IMR-90 (cell line): Measurements from ENCODE around the gene ITPR3. TPM values are rescaled to one million over a fixed set of nuclear protein-coding genes. Genes with fewer than 3 reads are reported as not detected.

ENCODE experiments used
- ATAC-seq: fragments of 200-7000 bp; cut with Tn5 transposase; 2 replicates; pipeline ENCODE4 v1.9.1; 2020; ENCODE audit warnings: low read depth, mild to moderate bottlenecking, moderate library complexity
- BruUV-seq: library from RNA; stranded (reverse); fragments of 400-500 nt; replicated peaks from 2 replicates; lab custom pipeline; 2021; lab: Mats Ljungman, UMichigan
- CTCF ChIA-PET: fragments of 300-600 bp; formaldehyde crosslinking; extraction: SDS; loops from one replicate; lab custom pipeline; 2021; ENCODE audit warnings: antibody characterized with exemption; lab: Yijun Ruan, JAX
- POLR2A ChIA-PET: fragments of 300-600 bp; sonication (Branson Sonifier 250); formaldehyde crosslinking; loops from one replicate; lab custom pipeline; 2022; ENCODE audit warnings: antibody characterized with exemption; ENCODE audit not compliant: unreplicated experiment; lab: Charles Lee
- DNase-seq: peaks from one replicate; pipeline ENCODE4 v3.0.0; 2013
- H2AFZ ChIP-seq: replicated peaks from 2 replicates; pipeline ENCODE3; 2013; ENCODE audit warnings: low read length, mild to moderate bottlenecking; ENCODE audit not compliant: poor library complexity
- H2AK5ac ChIP-seq: 2 replicates; pipeline ENCODE4 v1.6.1; 2013; ENCODE audit warnings: low read depth, low read length, inconsistent platforms
- H2AK9ac ChIP-seq: replicated peaks from 2 replicates; pipeline ENCODE3; 2013; ENCODE audit warnings: mild to moderate bottlenecking, low read depth, low read length, moderate library complexity; ENCODE audit not compliant: poor library complexity
- H2BK120ac ChIP-seq: 2 replicates; pipeline ENCODE4 v1.6.1; 2013; ENCODE audit warnings: low read depth, low read length, inconsistent platforms
- H2BK15ac ChIP-seq: 3 replicates; pipeline ENCODE4 v1.6.1; 2013; ENCODE audit warnings: low read depth, low read length, inconsistent platforms
- H2BK20ac ChIP-seq: 2 replicates; pipeline ENCODE4 v1.6.1; 2013; ENCODE audit warnings: low read depth, mild to moderate bottlenecking, inconsistent platforms, low read length, moderate library complexity
- H2BK5ac ChIP-seq: 2 replicates; pipeline ENCODE4 v1.6.1; 2013; ENCODE audit warnings: mild to moderate bottlenecking, low read depth, low read length, inconsistent platforms; ENCODE audit not compliant: poor library complexity, severe bottlenecking
- H3K14ac ChIP-seq: replicated peaks from 2 replicates; pipeline ENCODE4 v1.6.1; 2013; ENCODE audit warnings: low read depth, low read length, inconsistent platforms
- H3K18ac ChIP-seq: 2 replicates; pipeline ENCODE4 v1.6.1; 2013; ENCODE audit warnings: low read depth, low read length, control low read depth
- H3K23ac ChIP-seq: 2 replicates; pipeline ENCODE4 v1.6.1; 2013; ENCODE audit warnings: low read depth, low read length, inconsistent platforms
- H3K27ac ChIP-seq: 2 replicates; pipeline ENCODE4 v1.5.1; 2013; ENCODE audit warnings: mild to moderate bottlenecking, control low read depth, low read length; ENCODE audit not compliant: insufficient read depth
- H3K27me3 ChIP-seq: 2 replicates; pipeline ENCODE4 v1.6.1; 2013; ENCODE audit warnings: low read length; ENCODE audit not compliant: control insufficient read depth, insufficient read depth
- H3K36me3 ChIP-seq: 2 replicates; pipeline ENCODE4 v1.6.1; 2013; ENCODE audit warnings: low read length, mixed read lengths; ENCODE audit not compliant: control insufficient read depth, insufficient read depth
- H3K4ac ChIP-seq: 2 replicates; pipeline ENCODE4 v1.6.1; 2013; ENCODE audit warnings: low read depth, low read length, inconsistent platforms
- H3K4me1 ChIP-seq: 2 replicates; pipeline ENCODE4 v1.6.1; 2013; ENCODE audit warnings: low read length, mixed read lengths; ENCODE audit not compliant: control insufficient read depth, insufficient read depth
- H3K4me2 ChIP-seq: 2 replicates; pipeline ENCODE4 v1.6.1; 2013; ENCODE audit warnings: low read depth, mild to moderate bottlenecking, control low read depth, low read length, moderate library complexity
- H3K4me3 ChIP-seq: 2 replicates; pipeline ENCODE4 v1.5.1; 2013; ENCODE audit warnings: low read depth, mild to moderate bottlenecking, control low read depth, low read length, moderate library complexity; ENCODE audit not compliant: insufficient read depth
- H3K56ac ChIP-seq: 2 replicates; pipeline ENCODE4 v1.6.1; 2013; ENCODE audit warnings: low read length, inconsistent platforms; ENCODE audit not compliant: insufficient read depth; ENCODE audit errors: extremely low read depth
- H3K79me1 ChIP-seq, 2 experiments: 2 replicates each; pipeline ENCODE4 v1.6.1; 2013; ENCODE audit warnings: low read length in 2 of 2, inconsistent platforms in 1 of 2, low read depth in 1 of 2
- H3K9ac ChIP-seq: 2 replicates; pipeline ENCODE4 v1.6.1; 2013; ENCODE audit warnings: low read depth, low read length, control low read depth
- H3K9me1 ChIP-seq: 2 replicates; pipeline ENCODE4 v1.6.1; 2013; ENCODE audit warnings: low read length, inconsistent platforms; ENCODE audit not compliant: insufficient read depth
- H3K9me3 ChIP-seq: 2 replicates; pipeline ENCODE4 v1.6.1; 2013; ENCODE audit warnings: low read length; ENCODE audit not compliant: control insufficient read depth, insufficient read depth
- H4K20me1 ChIP-seq: 2 replicates; pipeline ENCODE4 v1.6.1; 2013; ENCODE audit warnings: low read length, inconsistent platforms; ENCODE audit not compliant: insufficient read depth
- H4K5ac ChIP-seq: 2 replicates; pipeline ENCODE4 v1.6.1; 2013; ENCODE audit warnings: mild to moderate bottlenecking, low read depth, low read length, control low read depth
- H4K8ac ChIP-seq, 2 experiments: 2 replicates each; pipeline ENCODE4 v1.6.1; 2013; ENCODE audit warnings: low read depth in 2 of 2, low read length in 2 of 2, control low read depth in 1 of 2, inconsistent platforms in 1 of 2
- H4K91ac ChIP-seq: 2 replicates; pipeline ENCODE4 v1.6.1; 2013; ENCODE audit warnings: low read depth, low read length, inconsistent platforms; ENCODE audit not compliant: insufficient read depth
- BHLHE40 ChIP-seq: fragments of 150-350 bp; IDR thresholded peaks from 2 replicates; pipeline ENCODE4 v1.6.1; 2016; ENCODE audit warnings: mild to moderate bottlenecking, low read depth, low read length
- CHD1 ChIP-seq: IDR thresholded peaks from 2 replicates; pipeline ENCODE4 v1.6.1; 2012; ENCODE audit warnings: low read depth, low read length, improper control_type of control experiment
- FOS ChIP-seq: fragments of 150-350 bp; IDR thresholded peaks from 2 replicates; pipeline ENCODE4 v1.6.1; 2016; ENCODE audit warnings: low read depth, low read length
- MAZ ChIP-seq: IDR thresholded peaks from 2 replicates; pipeline ENCODE4 v1.6.1; 2012; ENCODE audit warnings: low read depth, mild to moderate bottlenecking, low read length, improper control_type of control experiment, moderate library complexity, borderline replicate concordance
- POLR2A ChIP-seq: IDR thresholded peaks from 2 replicates; pipeline ENCODE4 v1.6.1; 2012; ENCODE audit warnings: mild to moderate bottlenecking, low read depth, low read length
- RAD21 ChIP-seq: IDR thresholded peaks from 2 replicates; pipeline ENCODE4 v1.6.1; 2012; ENCODE audit warnings: low read length, improper control_type of control experiment
- RFX5 ChIP-seq: IDR thresholded peaks from 2 replicates; pipeline ENCODE4 v1.8.0; 2012; ENCODE audit warnings: low read depth, mild to moderate bottlenecking, low read length, moderate library complexity
- SMC3 ChIP-seq: fragments of 150-350 bp; IDR thresholded peaks from 2 replicates; pipeline ENCODE4 v1.6.1; 2016; ENCODE audit warnings: low read depth, mild to moderate bottlenecking, antibody characterized with exemption, low read length, moderate library complexity
- WGBS, 2 experiments: methylation state at CpG; one replicate each; pipeline versions ENCODE4 v1.1.5 to v1.1.7; 2013; ENCODE audit warnings: missing lambda C conversion rate in 2 of 2; ENCODE audit not compliant: insufficient read length in 1 of 2; ENCODE audit errors: extremely low coverage in 2 of 2; 5-methylcytosine and 5-hydroxymethylcytosine counted together
- dilution Hi-C: fragments of 300-500 bp; cut with HindIII; formaldehyde crosslinking; loops from one replicate; pipeline ENCODE4 v1.14.3; 2018; ENCODE audit warnings: low sequenced_read_pairs; ENCODE audit not compliant: unreplicated experiment
- in situ Hi-C: fragments of 300-500 bp; cut with MboI; formaldehyde crosslinking; loops from 3 replicates; pipeline ENCODE4 v1.14.3; 2019; ENCODE audit warnings: low sequenced_read_pairs, inconsistent platforms, mixed read lengths
- intact Hi-C: fragments of 100-400 bp; cut with micrococcal nuclease; formaldehyde crosslinking; loops from 2 replicates; pipeline ENCODE4 v1.10.0; 2022
- polyA plus RNA-seq, 3 experiments: library from polyadenylated mRNA; depleted of rRNA; stranded (reverse); fragments of >200 nt; gene quantifications; 2 replicates each; pipeline ENCODE4 v1.2.3, GENCODE V29; 2012; ENCODE audit warnings: low replicate concordance in 1 of 3
- total RNA-seq: library from RNA; depleted of rRNA; stranded (reverse); fragments of >200 nt; gene quantifications from 2 replicates; pipeline ENCODE4 v1.2.3, GENCODE V29; 2012
- TF ChIP-seq, protein P1 (sequence below): fragments of 150-350 bp; IDR thresholded peaks from 2 replicates; pipeline ENCODE4 v1.6.1; 2016; ENCODE audit warnings: low read depth, mild to moderate bottlenecking, low read length, moderate library complexity, borderline replicate concordance
- TF ChIP-seq, protein P2 (sequence below): conservative IDR thresholded peaks from 2 replicates; pipeline ENCODE4 v1.5.1; 2012; ENCODE audit warnings: mild to moderate bottlenecking, low read depth, low read length, improper control_type of control experiment
- TF ChIP-seq, protein P3 (sequence below): fragments of 150-350 bp; IDR thresholded peaks from 2 replicates; pipeline ENCODE4 v1.6.1; 2017; ENCODE audit warnings: mild to moderate bottlenecking, antibody characterized with exemption, low read length, low read depth

ITPR3 gene
- total and polyA plus RNA-seq, 2 of the 4 experiments (the other 2 are of a cell fraction) = 1.6 to 3.7 TPM

DNA sequence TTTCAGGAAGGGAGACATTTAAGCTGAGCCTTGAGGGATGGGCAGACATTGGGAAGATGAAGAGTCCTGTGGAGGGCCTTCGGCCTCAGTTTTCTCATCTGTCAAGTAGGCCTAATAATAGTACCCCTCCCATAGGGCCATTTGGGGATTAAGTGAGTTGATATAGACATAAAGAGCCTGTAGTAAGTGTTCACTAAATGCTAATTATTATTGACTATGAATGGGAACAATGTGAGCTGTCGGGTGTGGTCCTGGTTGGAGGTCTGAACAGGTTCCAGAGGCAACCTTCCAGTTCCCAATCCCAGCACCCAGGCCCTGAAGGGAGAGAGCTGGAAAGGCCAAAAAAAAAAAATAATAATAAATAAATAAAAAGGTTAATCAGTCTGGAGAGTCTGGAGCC, 14.5 kb upstream of the ITPR3 start (continued):
- TF ChIP-seq, protein P1, sequence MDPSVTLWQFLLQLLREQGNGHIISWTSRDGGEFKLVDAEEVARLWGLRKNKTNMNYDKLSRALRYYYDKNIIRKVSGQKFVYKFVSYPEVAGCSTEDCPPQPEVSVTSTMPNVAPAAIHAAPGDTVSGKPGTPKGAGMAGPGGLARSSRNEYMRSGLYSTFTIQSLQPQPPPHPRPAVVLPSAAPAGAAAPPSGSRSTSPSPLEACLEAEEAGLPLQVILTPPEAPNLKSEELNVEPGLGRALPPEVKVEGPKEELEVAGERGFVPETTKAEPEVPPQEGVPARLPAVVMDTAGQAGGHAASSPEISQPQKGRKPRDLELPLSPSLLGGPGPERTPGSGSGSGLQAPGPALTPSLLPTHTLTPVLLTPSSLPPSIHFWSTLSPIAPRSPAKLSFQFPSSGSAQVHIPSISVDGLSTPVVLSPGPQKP = no peak
- TF ChIP-seq MAZ = no peak

DNA sequence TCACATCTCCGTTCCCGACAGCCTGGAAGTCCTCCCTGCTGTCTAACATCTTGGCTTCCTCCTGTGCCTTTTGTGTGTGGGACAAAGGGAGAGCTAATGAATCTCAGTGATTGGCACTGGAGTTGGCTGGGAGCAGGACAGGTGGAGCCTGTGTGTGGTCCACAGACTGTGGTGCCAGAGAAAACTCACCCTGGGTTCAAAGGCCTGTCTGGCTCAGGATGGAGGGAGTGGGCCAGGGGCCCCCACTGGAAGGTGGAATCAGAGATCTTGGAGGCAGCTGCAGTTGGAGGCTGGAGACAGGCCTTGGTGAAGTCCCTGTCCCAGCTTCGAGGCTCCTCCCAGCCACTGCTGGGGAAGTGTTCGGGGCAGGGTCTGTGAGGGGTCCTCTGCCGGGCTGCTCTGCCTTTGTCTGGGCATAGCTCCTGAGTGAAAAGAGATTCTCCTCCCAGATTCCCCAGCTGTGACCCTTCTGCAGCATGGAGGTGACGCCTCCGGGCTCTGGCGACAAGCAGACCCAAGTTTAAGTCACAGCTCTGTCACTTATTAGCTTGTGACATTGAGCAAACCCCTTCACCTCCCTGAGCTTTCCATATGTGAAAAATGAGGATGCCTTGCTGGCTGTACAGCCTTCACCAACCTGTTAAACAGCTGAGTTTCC, 13.9 kb upstream of the ITPR3 start:
- Histone ChIP-seq H3K27me3 (no peaks in the 10 kb centered on the region), H3K23ac (no peak overlapping the region), H3K27ac (no peak overlapping the region), H2BK5ac (no peak overlapping the region), H2BK120ac (no peak overlapping the region), H2BK15ac (no peak overlapping the region), H3K4me2 (no peak overlapping the region), H3K9me3 (no peaks in the 10 kb centered on the region), H4K20me1 (no peaks in the 10 kb centered on the region), H4K91ac (no peak overlapping the region), H3K4me1 (peaks cover 10% of the 10 kb centered on the region), H3K36me3 (no peaks in the 10 kb centered on the region), H3K9ac (no peak overlapping the region), H3K4me3 (no peak overlapping the region), H2AK9ac (no peak overlapping the region), H3K9me1 (peaks cover 13% of the 10 kb centered on the region; the same call in 1 of the 2 replicates), H2AK5ac (0 out of 2 replicates have a peak overlapping the region, but pooled peaks have one; percentile 8), H2BK20ac (no peak overlapping the region), H3K18ac (no peak overlapping the region), H3K56ac (no peak overlapping the region), H4K5ac (no peak overlapping the region), H4K8ac (no peak overlapping the region), H3K14ac (no peak overlapping the region), H3K79me1 (no peaks in the 10 kb centered on the region), H2AFZ (no peak overlapping the region), H3K4ac (no peak overlapping the region)
- in situ Hi-C loops = no loop called here
- DNase-seq = no peak
- no TSS peak for BruUV-seq
- WGBS, 2 experiments = 0% methylated on average over 1 of the region's 8 CpGs; no CpG with 5 or more reads in 1 of the 2 experiments
- POLR2A ChIA-PET = interaction anchor here (0.7 kb wide), 1 partner anchor 17 kb away, joined by 8 read pairs; no protein-coding TSS in a partner anchor
- no peak for ATAC-seq
- intact Hi-C loops = no loop called here
- dilution Hi-C loops = no loop called here
- CTCF ChIA-PET = interaction anchor here (0.6 to 1.4 kb wide), 4 partner anchors 9 to 164 kb away, joined by 3 to 4 read pairs (median 3); no protein-coding TSS in a partner anchor
- TF ChIP-seq SMC3 = no peak
- no peak for TF ChIP-seq FOS
- TF ChIP-seq CHD1 = no peak
- no peak for TF ChIP-seq RFX5
- TF ChIP-seq, protein P1 = no peak
- TF ChIP-seq, protein P2, sequence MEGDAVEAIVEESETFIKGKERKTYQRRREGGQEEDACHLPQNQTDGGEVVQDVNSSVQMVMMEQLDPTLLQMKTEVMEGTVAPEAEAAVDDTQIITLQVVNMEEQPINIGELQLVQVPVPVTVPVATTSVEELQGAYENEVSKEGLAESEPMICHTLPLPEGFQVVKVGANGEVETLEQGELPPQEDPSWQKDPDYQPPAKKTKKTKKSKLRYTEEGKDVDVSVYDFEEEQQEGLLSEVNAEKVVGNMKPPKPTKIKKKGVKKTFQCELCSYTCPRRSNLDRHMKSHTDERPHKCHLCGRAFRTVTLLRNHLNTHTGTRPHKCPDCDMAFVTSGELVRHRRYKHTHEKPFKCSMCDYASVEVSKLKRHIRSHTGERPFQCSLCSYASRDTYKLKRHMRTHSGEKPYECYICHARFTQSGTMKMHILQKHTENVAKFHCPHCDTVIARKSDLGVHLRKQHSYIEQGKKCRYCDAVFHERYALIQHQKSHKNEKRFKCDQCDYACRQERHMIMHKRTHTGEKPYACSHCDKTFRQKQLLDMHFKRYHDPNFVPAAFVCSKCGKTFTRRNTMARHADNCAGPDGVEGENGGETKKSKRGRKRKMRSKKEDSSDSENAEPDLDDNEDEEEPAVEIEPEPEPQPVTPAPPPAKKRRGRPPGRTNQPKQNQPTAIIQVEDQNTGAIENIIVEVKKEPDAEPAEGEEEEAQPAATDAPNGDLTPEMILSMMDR = no peak
- no peak for TF ChIP-seq RAD21
- TF ChIP-seq BHLHE40 = no peak
- TF ChIP-seq, protein P3, sequence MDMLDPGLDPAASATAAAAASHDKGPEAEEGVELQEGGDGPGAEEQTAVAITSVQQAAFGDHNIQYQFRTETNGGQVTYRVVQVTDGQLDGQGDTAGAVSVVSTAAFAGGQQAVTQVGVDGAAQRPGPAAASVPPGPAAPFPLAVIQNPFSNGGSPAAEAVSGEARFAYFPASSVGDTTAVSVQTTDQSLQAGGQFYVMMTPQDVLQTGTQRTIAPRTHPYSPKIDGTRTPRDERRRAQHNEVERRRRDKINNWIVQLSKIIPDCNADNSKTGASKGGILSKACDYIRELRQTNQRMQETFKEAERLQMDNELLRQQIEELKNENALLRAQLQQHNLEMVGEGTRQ = no peak
- TF ChIP-seq POLR2A = no peak
